C4-2B (cell line): Measurements from ENCODE around the gene RPUSD2.

Experiments
- ZFX ChIP-seq: fragments of 450-650 bp; IDR thresholded peaks from 2 replicates; pipeline ENCODE4 v1.6.1; 2017
- TF ChIP-seq, protein P1 (sequence below): fragments of 450-650 bp; conservative IDR thresholded peaks from 2 replicates; pipeline ENCODE4 v1.5.1; 2017; ENCODE audit warnings: mild to moderate bottlenecking

DNA sequence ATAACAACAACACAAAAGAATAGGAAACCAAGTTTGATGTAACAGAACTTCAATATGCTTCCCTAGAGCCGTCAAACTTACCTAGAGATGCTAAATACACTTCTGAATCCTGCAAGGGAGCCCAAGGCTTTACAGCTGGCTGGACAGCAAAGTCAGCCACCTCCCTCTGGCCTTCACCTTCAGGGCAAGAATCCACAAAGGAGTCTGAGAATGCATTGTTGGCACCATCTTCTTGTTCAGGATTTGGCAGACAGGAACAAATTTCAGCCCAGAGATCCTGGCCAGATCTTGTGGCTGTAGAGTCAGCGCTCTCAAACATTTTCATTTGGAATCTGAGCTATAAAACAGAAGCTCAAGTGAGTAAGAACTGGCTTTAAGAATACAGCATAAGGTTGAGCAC is 6.4 kb upstream of the RPUSD2 start:
- TF ChIP-seq, protein P1, sequence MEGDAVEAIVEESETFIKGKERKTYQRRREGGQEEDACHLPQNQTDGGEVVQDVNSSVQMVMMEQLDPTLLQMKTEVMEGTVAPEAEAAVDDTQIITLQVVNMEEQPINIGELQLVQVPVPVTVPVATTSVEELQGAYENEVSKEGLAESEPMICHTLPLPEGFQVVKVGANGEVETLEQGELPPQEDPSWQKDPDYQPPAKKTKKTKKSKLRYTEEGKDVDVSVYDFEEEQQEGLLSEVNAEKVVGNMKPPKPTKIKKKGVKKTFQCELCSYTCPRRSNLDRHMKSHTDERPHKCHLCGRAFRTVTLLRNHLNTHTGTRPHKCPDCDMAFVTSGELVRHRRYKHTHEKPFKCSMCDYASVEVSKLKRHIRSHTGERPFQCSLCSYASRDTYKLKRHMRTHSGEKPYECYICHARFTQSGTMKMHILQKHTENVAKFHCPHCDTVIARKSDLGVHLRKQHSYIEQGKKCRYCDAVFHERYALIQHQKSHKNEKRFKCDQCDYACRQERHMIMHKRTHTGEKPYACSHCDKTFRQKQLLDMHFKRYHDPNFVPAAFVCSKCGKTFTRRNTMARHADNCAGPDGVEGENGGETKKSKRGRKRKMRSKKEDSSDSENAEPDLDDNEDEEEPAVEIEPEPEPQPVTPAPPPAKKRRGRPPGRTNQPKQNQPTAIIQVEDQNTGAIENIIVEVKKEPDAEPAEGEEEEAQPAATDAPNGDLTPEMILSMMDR: no peak
- TF ChIP-seq ZFX: no peak
